ENCODE data around the gene SMIM38.

Gene SMIM38

GRCh38 chr11:69108030-69108429 lies 47.7 kb upstream of the SMIM38 start:
- no peak for TF ChIP-seq EZH2 (IDR thresholded peaks at IDR 0.05; ENCODE audit: borderline replicate concordance, low read length)
- no peak for TF ChIP-seq CTCF (IDR thresholded peaks at IDR 0.05; ENCODE audit: low read length)
- Histone ChIP-seq H2AFZ (ENCODE audit: low read length) (no peak overlapping the region), H3K79me2 (ENCODE audit: insufficient read depth, low read length) (no peaks in the 10 kb centered on the region), H3K27ac (ENCODE audit: low read depth, low read length, poor library complexity, severe bottlenecking) (no peak overlapping the region), H3K4me2 (ENCODE audit: low read length) (no peak overlapping the region), H3K4me1 (ENCODE audit: insufficient read depth, low read length, severe bottlenecking) (no peaks in the 10 kb centered on the region), H3F3A (ENCODE audit: insufficient read depth, low read length) (no peaks in the 10 kb centered on the region), H3K9ac (ENCODE audit: low read length) (no peak overlapping the region), H3K9me2 (ENCODE audit: low read depth, low read length) (no peaks in the 10 kb centered on the region), H3K9me3 (ENCODE audit: low read length) (no peaks in the 10 kb centered on the region), H4K20me1 (ENCODE audit: insufficient read depth, low read length) (no peaks in the 10 kb centered on the region), H3K36me3 (ENCODE audit: insufficient read depth, low read length) (no peaks in the 10 kb centered on the region), H3K27me3 (ENCODE audit: insufficient read depth, low read length) (peaks cover 13% of the 10 kb centered on the region; the same call in 1 of the 2 replicates), H3K4me3 (ENCODE audit: low read depth, low read length, poor library complexity, severe bottlenecking) (no peak overlapping the region)

GRCh38 chr11:69108559-69108958 lies 47.2 kb upstream of the SMIM38 start:
- H3K9me2 ChIP-seq (ENCODE audit: low read depth, low read length): no peaks in the 10 kb centered on the region
- TF ChIP-seq CTCF (IDR thresholded peaks at IDR 0.05; ENCODE audit: low read length) (no peak), EZH2 (IDR thresholded peaks at IDR 0.05; ENCODE audit: borderline replicate concordance, low read length) (no peak)
- H2AFZ ChIP-seq (ENCODE audit: low read length): no peak overlapping the region
- no peak overlapping the region for H3K4me2 ChIP-seq (ENCODE audit: low read length)
- no peaks in the 10 kb centered on the region for H3K4me1 ChIP-seq (ENCODE audit: insufficient read depth, low read length, severe bottlenecking)
- H3K4me3 ChIP-seq (ENCODE audit: low read depth, low read length, poor library complexity, severe bottlenecking): no peak overlapping the region
- H3K9me3 ChIP-seq (ENCODE audit: low read length): no peaks in the 10 kb centered on the region
- H3K27me3 ChIP-seq (ENCODE audit: insufficient read depth, low read length): peaks cover 13% of the 10 kb centered on the region; the same call in 1 of the 2 replicates
- no peaks in the 10 kb centered on the region for H3K36me3 ChIP-seq (ENCODE audit: insufficient read depth, low read length)
- H3K9ac ChIP-seq (ENCODE audit: low read length): no peak overlapping the region
- no peaks in the 10 kb centered on the region for H3K79me2 ChIP-seq (ENCODE audit: insufficient read depth, low read length)
- no peaks in the 10 kb centered on the region for H4K20me1 ChIP-seq (ENCODE audit: insufficient read depth, low read length)
- no peaks in the 10 kb centered on the region for H3F3A ChIP-seq (ENCODE audit: insufficient read depth, low read length)
- H3K27ac ChIP-seq (ENCODE audit: low read depth, low read length, poor library complexity, severe bottlenecking): no peak overlapping the region

GRCh38 chr11:69109101-69109500 lies 46.6 kb upstream of the SMIM38 start:
- H3K4me1 ChIP-seq (ENCODE audit: insufficient read depth, low read length, severe bottlenecking): no peaks in the 10 kb centered on the region
- no peaks in the 10 kb centered on the region for H3K9me3 ChIP-seq (ENCODE audit: low read length)
- no peaks in the 10 kb centered on the region for H3K36me3 ChIP-seq (ENCODE audit: insufficient read depth, low read length)
- H2AFZ ChIP-seq (ENCODE audit: low read length): no peak overlapping the region
- TF ChIP-seq CTCF (IDR thresholded peaks at IDR 0.05; ENCODE audit: low read length) (no peak), EZH2 (IDR thresholded peaks at IDR 0.05; ENCODE audit: borderline replicate concordance, low read length) (no peak)
- H3F3A ChIP-seq (ENCODE audit: insufficient read depth, low read length): no peaks in the 10 kb centered on the region
- H4K20me1 ChIP-seq (ENCODE audit: insufficient read depth, low read length): no peaks in the 10 kb centered on the region
- peaks cover 13% of the 10 kb centered on the region; the same call in 1 of the 2 replicates for H3K27me3 ChIP-seq (ENCODE audit: insufficient read depth, low read length)
- H3K4me2 ChIP-seq (ENCODE audit: low read length): no peak overlapping the region
- H3K9ac ChIP-seq (ENCODE audit: low read length): no peak overlapping the region
- H3K27ac ChIP-seq (ENCODE audit: low read depth, low read length, poor library complexity, severe bottlenecking): no peak overlapping the region
- H3K9me2 ChIP-seq (ENCODE audit: low read depth, low read length): no peaks in the 10 kb centered on the region
- no peaks in the 10 kb centered on the region for H3K79me2 ChIP-seq (ENCODE audit: insufficient read depth, low read length)
- H3K4me3 ChIP-seq (ENCODE audit: low read depth, low read length, poor library complexity, severe bottlenecking): no peak overlapping the region
